B cell (primary cell): ENCODE data around the gene MDK.

Experiments used
- EZH2 ChIP-seq: IDR thresholded peaks from 2 replicates; pipeline ENCODE4 v1.6.1; 2012; ENCODE audit warnings: borderline replicate concordance, low read depth, mild to moderate bottlenecking, moderate library complexity, low read length; ENCODE audit not compliant: insufficient read depth, poor library complexity, severe bottlenecking
- TF ChIP-seq, protein P1 (sequence below): fragments of 200-600 bp; IDR thresholded peaks from one replicate; pipeline ENCODE4 v1.8.0; 2022; ENCODE audit warnings: antibody characterized with exemption, mild to moderate bottlenecking

DNA sequence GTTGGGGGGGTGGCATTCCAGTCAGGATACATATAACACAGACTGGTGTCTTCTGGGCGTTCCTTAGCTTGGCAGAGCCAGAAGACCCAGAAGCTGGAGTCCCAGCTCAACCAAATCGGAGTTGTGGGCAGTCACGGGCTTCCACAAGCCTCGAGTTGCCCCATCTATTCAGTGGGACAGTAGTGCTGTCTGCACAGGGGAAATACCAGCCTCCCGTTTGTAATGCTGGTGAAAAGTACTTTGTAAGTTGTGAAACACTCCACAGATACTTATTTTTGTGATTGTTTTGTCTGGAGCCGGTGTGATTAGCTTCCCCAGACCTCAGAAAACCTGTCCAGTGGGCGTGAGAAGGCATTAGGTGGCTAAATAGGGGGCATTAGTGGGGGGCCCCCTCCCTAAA is 20.6 kb upstream of the MDK start:
- TF ChIP-seq, protein P1, sequence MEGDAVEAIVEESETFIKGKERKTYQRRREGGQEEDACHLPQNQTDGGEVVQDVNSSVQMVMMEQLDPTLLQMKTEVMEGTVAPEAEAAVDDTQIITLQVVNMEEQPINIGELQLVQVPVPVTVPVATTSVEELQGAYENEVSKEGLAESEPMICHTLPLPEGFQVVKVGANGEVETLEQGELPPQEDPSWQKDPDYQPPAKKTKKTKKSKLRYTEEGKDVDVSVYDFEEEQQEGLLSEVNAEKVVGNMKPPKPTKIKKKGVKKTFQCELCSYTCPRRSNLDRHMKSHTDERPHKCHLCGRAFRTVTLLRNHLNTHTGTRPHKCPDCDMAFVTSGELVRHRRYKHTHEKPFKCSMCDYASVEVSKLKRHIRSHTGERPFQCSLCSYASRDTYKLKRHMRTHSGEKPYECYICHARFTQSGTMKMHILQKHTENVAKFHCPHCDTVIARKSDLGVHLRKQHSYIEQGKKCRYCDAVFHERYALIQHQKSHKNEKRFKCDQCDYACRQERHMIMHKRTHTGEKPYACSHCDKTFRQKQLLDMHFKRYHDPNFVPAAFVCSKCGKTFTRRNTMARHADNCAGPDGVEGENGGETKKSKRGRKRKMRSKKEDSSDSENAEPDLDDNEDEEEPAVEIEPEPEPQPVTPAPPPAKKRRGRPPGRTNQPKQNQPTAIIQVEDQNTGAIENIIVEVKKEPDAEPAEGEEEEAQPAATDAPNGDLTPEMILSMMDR = no peak
- TF ChIP-seq EZH2 = no peak
